HAP-1 (cell line): Measurements from ENCODE around the gene DPH6.
"Not testable (repeated sequence)": the region's sequence is repeated elsewhere in the genome, so short reads cannot be mapped to it uniquely, and the experiment has no call there.

Experiments used
- DNase-seq, 2 experiments: peaks; one replicate each; pipeline ENCODE4 v3.0.0-alpha.2; 2016 to 2020; ENCODE audit warnings: low spot score in 2 of 2
- H3K27me3 ChIP-seq: fragments of 250-450 bp; sonication (Bioruptor Pico); 2 replicates; pipeline ENCODE4 v1.5.1; 2020; ENCODE audit warnings: low read depth, mild to moderate bottlenecking, moderate library complexity
- H3K36me3 ChIP-seq: fragments of 250-450 bp; sonication (Bioruptor Pico); replicated peaks from 2 replicates; pipeline ENCODE4 v1.5.1; 2020; ENCODE audit warnings: mild to moderate bottlenecking
- H3K4me1 ChIP-seq: fragments of 250-450 bp; sonication (Bioruptor Pico); 2 replicates; pipeline ENCODE4 v1.5.1; 2020; ENCODE audit warnings: mild to moderate bottlenecking
- H3K4me3 ChIP-seq: fragments of 250-450 bp; sonication (Bioruptor Pico); 2 replicates; pipeline ENCODE4 v1.5.1; 2020; ENCODE audit warnings: mild to moderate bottlenecking, moderate library complexity
- H3K9me3 ChIP-seq: fragments of 250-450 bp; sonication (Bioruptor Pico); 2 replicates; pipeline ENCODE4 v1.5.1; 2020; ENCODE audit warnings: mild to moderate bottlenecking, moderate library complexity
- in situ Hi-C: fragments of 300-500 bp; cut with MboI; formaldehyde crosslinking; loops from 3 replicates; pipeline ENCODE4 v1.14.3; 2020; ENCODE audit warnings: low sequenced_read_pairs, inconsistent platforms, mixed read lengths

The DPH6 gene

DNA sequence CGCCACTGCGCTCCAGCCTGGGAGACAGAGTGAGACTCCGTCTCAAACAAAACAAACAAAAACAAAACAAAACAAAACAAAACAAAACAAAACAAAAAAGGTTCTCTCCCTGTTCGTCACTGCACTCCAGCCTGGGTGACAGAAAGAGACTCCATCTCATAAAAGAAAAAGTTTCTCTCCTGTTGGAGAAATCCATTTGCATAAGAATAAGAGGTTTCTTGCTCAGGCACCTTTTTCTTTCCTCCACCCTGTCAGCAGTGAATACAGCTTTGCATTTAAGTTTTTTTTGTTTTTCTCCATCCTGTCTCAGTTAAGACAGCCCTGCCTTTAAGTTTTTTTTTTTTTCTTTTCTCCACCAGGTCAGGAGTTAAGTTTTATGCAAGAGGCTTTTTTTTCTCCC, 109.5 kb downstream of the DPH6 start:
- in situ Hi-C loops = no loop called here
- H3K27me3 ChIP-seq = no peaks in the 10 kb centered on the region
- H3K9me3 ChIP-seq = no peaks in the 10 kb centered on the region
- no peak overlapping the region for H3K4me3 ChIP-seq
- H3K4me1 ChIP-seq = peaks cover 8% of the 10 kb centered on the region
- no peaks in the 10 kb centered on the region for H3K36me3 ChIP-seq
- DNase-seq = peak; percentile 24 to 87

DNA sequence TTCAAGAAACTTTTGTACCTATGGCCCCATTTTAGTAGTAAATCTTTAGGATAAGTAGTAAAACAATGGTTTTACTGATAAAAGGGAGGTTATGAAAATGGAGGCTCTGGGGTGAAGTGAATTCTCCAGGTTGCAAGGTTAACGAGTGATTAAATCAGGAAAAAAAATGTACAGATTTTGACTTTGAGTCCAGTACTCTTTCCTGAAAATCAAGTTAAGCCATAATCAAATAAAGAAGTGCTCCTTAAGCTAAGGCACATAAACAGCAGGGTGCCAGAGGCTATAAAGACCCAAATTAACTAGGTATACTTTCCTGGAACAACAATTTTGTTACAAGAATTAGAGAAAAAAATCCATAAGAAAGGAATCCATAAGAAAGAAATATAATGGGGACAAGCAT, 114.7 kb downstream of the DPH6 start:
- H3K36me3 ChIP-seq = no peaks in the 10 kb centered on the region
- no peaks in the 10 kb centered on the region for H3K9me3 ChIP-seq
- H3K27me3 ChIP-seq = no peaks in the 10 kb centered on the region
- peak; percentile 5 to 12 for DNase-seq
- H3K4me3 ChIP-seq = no peak overlapping the region
- H3K4me1 ChIP-seq = peaks cover 5% of the 10 kb centered on the region
- in situ Hi-C loops = no loop called here

DNA sequence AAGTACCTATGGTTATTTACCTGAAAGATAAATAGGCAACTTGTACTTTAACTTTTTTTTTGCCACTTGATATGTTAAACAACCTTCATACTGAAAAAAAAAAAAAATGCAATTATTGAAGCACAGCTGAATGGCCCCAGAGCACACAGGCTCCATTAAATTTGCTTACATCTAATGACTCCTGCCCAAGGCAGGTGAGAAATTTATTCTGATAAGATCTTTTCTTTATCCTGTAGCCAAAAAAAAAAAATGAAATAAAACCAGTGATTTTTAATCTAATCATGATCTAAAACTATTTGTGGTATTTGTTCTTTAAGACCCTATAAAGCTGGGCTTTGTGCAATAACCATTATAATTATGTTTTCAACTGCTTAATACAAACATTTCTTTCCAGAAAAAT, 115.7 kb downstream of the DPH6 start:
- no peak for DNase-seq
- Histone ChIP-seq H3K36me3 (no peaks in the 10 kb centered on the region), H3K4me3 (no peak overlapping the region), H3K4me1 (peaks cover 5% of the 10 kb centered on the region), H3K27me3 (no peaks in the 10 kb centered on the region), H3K9me3 (no peaks in the 10 kb centered on the region)
- in situ Hi-C loops = no loop called here

DNA sequence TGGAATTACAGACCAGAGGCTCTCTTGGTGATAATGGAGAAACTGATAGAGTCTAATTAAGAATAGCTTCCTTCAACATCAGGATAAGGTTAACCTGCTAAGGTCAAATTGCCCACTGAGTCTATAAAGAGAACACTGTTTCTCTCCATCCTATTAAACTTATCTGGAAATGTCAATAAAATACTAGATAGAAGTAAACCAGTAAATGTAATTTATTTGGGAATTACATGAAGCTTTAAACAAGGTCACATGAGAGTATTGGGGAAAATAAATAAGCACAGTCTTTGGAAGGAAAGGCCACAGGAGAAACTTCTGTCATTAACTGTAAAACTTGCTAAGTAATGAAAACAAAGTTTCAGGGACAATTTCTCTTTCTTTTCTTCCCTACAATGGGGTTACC, 118.5 kb downstream of the DPH6 start:
- peaks cover 5% of the 10 kb centered on the region for H3K4me1 ChIP-seq
- DNase-seq = no peak
- H3K4me3 ChIP-seq = no peak overlapping the region
- no peaks in the 10 kb centered on the region for H3K36me3 ChIP-seq
- H3K9me3 ChIP-seq = no peaks in the 10 kb centered on the region; the same call in 1 of the 2 replicates
- no peaks in the 10 kb centered on the region for H3K27me3 ChIP-seq
- in situ Hi-C loops = no loop called here

DNA sequence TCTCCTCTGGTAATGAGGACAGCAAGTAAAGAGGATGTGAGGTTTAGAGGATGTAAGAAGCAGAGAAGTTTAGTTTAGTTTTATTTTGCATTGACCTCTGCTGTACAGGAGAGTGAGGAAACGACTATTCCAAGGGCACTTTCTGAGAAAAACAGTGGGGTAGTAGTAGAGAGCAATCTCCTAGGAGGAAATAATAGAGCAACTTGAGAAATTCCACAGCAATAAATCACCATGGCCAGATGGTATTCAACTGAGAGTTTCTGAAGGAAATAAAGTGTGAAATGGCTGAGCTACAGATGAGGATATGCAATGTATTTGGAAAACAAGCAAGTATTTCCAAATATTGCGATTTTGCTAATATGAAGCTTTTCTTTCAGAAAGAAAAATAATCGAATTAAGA, 118.9 kb downstream of the DPH6 start:
- Histone ChIP-seq H3K4me1 (peaks cover 5% of the 10 kb centered on the region), H3K9me3 (no peaks in the 10 kb centered on the region; the same call in 1 of the 2 replicates), H3K36me3 (no peaks in the 10 kb centered on the region), H3K27me3 (no peaks in the 10 kb centered on the region), H3K4me3 (no peak overlapping the region)
- in situ Hi-C loops = no loop called here
- DNase-seq = no peak

DNA sequence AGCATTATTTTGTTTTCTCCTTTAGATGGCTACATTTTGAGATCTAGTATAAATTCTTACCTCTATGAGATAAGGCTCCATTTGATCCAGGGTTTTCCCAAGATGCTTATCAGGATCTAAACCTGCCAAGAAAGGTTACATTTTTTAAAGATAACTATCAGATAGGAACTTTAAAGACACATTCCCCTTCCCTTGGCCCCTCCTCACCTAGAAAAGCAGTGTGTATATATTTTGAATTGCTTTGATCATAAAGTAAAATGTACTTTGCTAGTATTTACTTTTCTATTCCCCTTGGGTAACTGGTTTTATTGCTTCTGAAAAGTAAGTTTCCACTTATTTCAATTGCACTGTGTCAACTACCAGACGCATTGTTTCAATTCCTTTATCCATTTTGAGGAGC, 135.2 kb downstream of the DPH6 start:
- no peak for DNase-seq
- in situ Hi-C loops = no loop called here
- no peaks in the 10 kb centered on the region for H3K36me3 ChIP-seq

DNA sequence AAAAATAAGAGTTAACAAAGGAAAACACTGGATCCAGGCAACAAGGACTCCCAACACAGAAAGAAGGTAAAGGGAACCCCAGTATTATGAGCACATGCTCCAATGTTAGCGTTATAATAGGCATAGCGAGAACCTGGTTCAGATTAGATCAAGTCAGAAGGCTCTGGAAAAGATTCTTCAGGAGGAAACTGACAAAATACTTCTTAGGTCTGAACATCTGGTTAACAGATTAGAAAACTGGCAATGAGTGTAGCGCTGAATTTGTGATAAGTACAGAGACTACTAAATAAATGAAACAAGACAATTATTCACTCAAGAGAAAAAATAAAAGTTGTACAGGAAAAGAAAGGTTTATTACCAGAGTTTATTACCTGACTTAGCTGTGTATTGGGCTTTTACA, 146.1 kb downstream of the DPH6 start:
- DNase-seq = no peak
- Histone ChIP-seq H3K4me3 (no peak overlapping the region), H3K4me1 (peaks cover 2% of the 10 kb centered on the region), H3K9me3 (no peaks in the 10 kb centered on the region), H3K27me3 (no peaks in the 10 kb centered on the region), H3K36me3 (no peaks in the 10 kb centered on the region)
- in situ Hi-C loops = no loop called here

More for the DNA sequence above, 135.2 kb downstream of the DPH6 start:
- H3K4me3 ChIP-seq = no peak overlapping the region
- H3K4me1 ChIP-seq = no peaks in the 10 kb centered on the region
- H3K9me3 ChIP-seq = no peaks in the 10 kb centered on the region
- H3K27me3 ChIP-seq = no peaks in the 10 kb centered on the region

DNA sequence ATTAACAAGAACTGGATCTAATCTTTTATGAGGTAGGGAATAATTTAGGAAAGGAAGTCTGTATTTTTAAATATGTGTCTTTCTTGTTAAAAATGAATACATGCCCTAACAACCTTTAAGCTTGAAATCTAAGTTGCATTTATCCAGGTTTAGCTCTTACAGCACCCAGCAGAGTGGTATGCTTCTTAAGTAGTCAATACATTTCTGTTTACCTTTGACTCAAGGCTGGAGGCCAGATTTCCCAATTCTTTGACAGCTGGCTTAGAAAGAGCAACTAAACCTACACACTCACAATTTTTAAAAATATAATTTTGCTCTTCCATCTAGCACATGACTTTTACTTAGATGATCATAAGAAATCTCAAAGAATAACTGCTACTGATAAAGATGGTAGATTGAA, 148.9 kb downstream of the DPH6 start:
- Histone ChIP-seq H3K36me3 (no peaks in the 10 kb centered on the region), H3K27me3 (no peaks in the 10 kb centered on the region), H3K4me3 (no peak overlapping the region), H3K9me3 (no peaks in the 10 kb centered on the region), H3K4me1 (no peaks in the 10 kb centered on the region)
- no peak for DNase-seq
- in situ Hi-C loops = no loop called here

DNA sequence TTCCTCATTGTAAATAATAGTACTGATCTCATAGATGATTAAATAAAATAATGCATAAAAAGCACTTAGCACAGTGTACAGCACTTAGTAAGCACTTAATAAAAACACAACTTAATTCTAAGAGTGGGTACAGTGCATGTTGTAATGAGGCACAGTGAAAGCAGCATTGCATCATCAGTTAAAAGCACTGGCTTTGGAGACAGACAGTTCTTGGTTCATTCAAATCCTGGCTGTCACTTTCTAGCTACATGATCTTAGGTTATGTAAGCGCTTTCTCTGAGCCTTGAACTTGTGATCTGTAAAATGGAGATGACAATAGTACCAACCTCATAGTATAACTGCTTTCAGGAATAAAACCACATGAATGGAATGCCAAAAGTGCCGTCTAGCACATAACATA, 151.5 kb downstream of the DPH6 start:
- no peaks in the 10 kb centered on the region for H3K4me1 ChIP-seq
- H3K4me3 ChIP-seq = no peak overlapping the region
- no peaks in the 10 kb centered on the region for H3K36me3 ChIP-seq
- in situ Hi-C loops = no loop called here
- H3K27me3 ChIP-seq = no peaks in the 10 kb centered on the region
- H3K9me3 ChIP-seq = no peaks in the 10 kb centered on the region
- no peak for DNase-seq

DNA sequence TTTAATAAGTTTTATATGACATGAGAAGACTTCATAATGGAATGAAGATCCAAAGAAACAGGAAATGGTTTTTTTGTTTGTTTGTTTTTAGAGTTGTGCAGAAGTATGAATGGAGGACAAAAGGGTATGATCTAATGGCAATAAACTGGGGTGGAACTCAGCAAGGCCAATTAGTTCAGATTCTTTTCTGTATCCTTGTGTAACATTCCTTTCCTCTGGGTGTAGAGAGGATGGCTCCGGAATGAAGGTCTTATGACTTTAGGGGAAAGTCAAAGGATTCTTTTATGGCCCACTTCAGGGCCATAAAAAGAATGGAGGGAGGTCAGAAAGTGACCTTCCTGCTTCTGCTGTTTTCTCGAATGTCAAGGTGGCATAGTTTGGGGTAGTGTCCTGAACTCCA, 152.6 kb downstream of the DPH6 start:
- H3K9me3 ChIP-seq = no peaks in the 10 kb centered on the region
- in situ Hi-C loops = no loop called here
- no peaks in the 10 kb centered on the region for H3K36me3 ChIP-seq
- H3K27me3 ChIP-seq = no peaks in the 10 kb centered on the region
- H3K4me1 ChIP-seq = no peaks in the 10 kb centered on the region
- H3K4me3 ChIP-seq = no peak overlapping the region
- DNase-seq = no peak

DNA sequence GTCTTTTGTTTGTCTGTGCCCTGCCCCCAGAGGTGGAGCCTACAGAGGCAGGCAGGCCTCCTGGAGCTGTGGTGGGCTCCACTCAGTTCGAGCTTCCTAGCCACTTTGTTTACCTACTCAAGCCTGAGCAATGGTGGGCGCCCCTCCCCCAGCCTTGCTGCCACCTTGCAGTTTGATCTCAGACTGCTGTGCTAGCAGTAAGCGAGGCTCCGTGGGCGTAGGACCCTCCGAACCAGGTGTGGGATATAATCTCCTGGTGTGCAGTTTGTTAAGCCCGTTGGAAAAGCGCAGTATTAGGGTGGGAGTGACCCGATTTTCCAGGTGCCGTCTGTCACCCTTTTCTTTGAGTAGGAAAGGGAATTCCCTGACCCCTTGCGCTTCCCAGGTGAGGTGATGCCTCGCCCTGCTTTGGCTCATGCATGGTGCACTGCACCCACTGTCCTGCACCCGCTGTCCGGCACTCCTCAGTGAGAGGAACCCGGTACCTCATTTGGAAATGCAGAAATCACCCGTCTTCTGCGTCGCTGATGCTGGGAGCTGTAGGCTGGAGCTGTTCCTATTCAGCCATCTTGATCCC, 154.5 kb downstream of the DPH6 start:
- H3K9me3 ChIP-seq, DNase-seq, H3K27me3 ChIP-seq, H3K4me1 ChIP-seq, H3K4me3 ChIP-seq, in situ Hi-C loops, H3K36me3 ChIP-seq: not testable (repeated sequence)

DNA sequence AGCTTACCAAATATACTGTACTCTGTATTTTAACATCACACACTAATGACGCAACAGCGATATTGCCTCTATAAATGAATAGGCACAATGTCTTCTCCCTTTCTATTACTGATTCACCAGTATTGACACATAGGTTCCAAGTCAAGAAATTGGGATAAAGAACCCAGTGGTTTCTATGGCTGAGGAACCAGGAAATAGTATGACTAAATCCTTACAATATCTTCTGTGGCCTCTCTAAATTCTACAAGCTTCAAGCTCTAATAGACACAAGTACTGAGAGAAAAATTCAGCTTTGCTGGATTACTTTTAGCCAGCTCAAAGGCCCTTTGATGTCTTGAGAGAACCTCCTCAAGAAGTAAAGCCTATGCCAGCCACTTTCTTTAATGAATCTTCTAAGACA, 162.5 kb downstream of the DPH6 start:
- H3K36me3 ChIP-seq = no peaks in the 10 kb centered on the region
- DNase-seq = no peak
- H3K9me3 ChIP-seq = no peaks in the 10 kb centered on the region
- H3K4me3 ChIP-seq = no peak overlapping the region
- in situ Hi-C loops = no loop called here
- H3K4me1 ChIP-seq = no peaks in the 10 kb centered on the region
- no peaks in the 10 kb centered on the region for H3K27me3 ChIP-seq

DNA sequence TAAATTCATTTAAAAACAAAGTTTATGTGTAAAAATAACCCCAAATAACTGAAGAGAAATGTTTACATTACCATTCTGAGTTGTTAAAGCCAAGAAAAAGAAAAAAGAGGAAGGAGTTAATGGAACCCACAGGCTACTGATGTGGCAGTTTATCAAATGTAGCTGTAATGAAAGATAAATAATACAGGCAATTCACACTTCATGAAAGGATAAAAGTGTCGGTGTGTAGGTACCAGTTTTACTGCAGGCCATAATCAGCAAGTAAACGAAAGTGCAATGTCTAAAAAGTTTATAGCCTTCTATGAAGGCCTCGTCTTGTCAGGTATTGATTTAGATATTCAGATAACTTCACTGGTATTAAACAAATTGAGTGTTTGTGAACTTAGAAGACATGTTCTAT, 164.6 kb downstream of the DPH6 start:
- Histone ChIP-seq H3K4me1 (no peaks in the 10 kb centered on the region), H3K4me3 (no peak overlapping the region), H3K9me3 (no peaks in the 10 kb centered on the region), H3K36me3 (no peaks in the 10 kb centered on the region), H3K27me3 (no peaks in the 10 kb centered on the region)
- no peak for DNase-seq
- in situ Hi-C loops = no loop called here

DNA sequence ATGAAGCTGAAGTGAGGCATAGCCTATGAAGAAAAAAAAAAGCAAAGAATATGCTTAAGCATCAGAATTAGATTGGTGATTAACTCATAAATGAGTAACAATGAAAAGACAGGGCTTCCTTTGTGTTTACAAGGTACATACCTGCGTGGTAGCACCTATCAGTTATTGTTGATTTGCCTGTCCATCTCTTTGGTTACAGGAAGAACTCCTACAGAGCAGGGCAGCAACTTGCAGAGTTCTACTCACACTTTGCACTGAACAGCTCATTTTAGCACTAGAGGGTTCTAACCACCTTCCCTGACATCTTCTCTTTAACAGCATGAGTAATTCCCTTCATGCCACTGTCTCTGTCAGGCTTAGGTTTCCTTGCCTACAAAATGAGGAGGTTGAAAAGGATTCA, 166.0 kb downstream of the DPH6 start:
- in situ Hi-C loops = no loop called here
- no peaks in the 10 kb centered on the region for H3K9me3 ChIP-seq
- no peak for DNase-seq
- H3K4me3 ChIP-seq = no peak overlapping the region
- H3K27me3 ChIP-seq = no peaks in the 10 kb centered on the region
- no peaks in the 10 kb centered on the region for H3K4me1 ChIP-seq
- no peaks in the 10 kb centered on the region for H3K36me3 ChIP-seq

DNA sequence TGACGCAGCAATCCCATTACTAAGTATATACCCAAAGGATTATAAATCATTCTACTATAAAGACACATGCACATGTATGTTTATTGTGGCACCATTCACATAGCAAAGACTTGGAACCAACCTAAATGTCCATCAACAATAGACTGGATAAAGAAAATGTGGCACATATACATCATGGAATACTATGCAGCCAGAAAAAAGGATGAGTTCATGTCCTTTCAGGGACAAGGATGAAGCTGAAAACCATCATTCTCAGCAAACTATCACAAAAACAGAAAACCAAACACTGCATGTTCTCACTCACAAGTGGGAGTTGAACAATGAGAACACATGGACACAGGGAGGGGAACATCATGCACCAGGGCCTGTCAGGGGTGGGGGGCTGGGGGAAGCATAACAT, 167.5 kb downstream of the DPH6 start:
- in situ Hi-C loops, H3K4me1 ChIP-seq, H3K4me3 ChIP-seq, DNase-seq, H3K27me3 ChIP-seq, H3K36me3 ChIP-seq, H3K9me3 ChIP-seq: not testable (repeated sequence)
